ENCODE data around the gene TMEM272. TPM values are rescaled to one million over a fixed set of nuclear protein-coding genes. Genes with fewer than 3 reads are reported as not detected.

The TMEM272 gene
- total RNA-seq, 1 experiment from 2014 or later, result 0.17 TPM

GRCh38 chr13:51858433-51859247, 13.7 kb upstream of the TMEM272 start:
- H3K9me2 ChIP-seq (ENCODE audit: insufficient read depth), result no peaks in the 10 kb centered on the region
- TF ChIP-seq EZH2phosphoT487 (IDR thresholded peaks at IDR 0.05; ENCODE audit: borderline replicate concordance), result no peak
- TF ChIP-seq ZBTB33 (IDR thresholded peaks at IDR 0.05; ENCODE audit: extremely low read depth, insufficient replicate concordance, low read length), result no peak
- TF ChIP-seq TCF7L2 (IDR thresholded peaks at IDR 0.05; ENCODE audit: borderline replicate concordance, extremely low read depth, insufficient read depth, insufficient read length), result no peak
- H3K27ac ChIP-seq (ENCODE audit: low read depth, low read length), result no peak overlapping the region
- no peak overlapping the region for H3K4me2 ChIP-seq (ENCODE audit: low read length)
- H2AFZ ChIP-seq (ENCODE audit: low read depth, low read length, poor library complexity, severe bottlenecking), result no peak overlapping the region
- CTCF ChIA-PET, result interaction anchor here (1.8 to 2.7 kb wide), 2 partner anchors 9 to 13 kb away, joined by 5 to 10 read pairs; no protein-coding TSS in a partner anchor
- H3K27me3 ChIP-seq (ENCODE audit: insufficient read depth, low read length), result no peaks in the 10 kb centered on the region
- DNase-seq (ENCODE audit: low read depth, low spot score) (no peak), ATAC-seq (no peak)
- no peaks in the 10 kb centered on the region for H3K36me3 ChIP-seq (ENCODE audit: control insufficient read depth in 1 of 2, insufficient read depth in 2 of 2, low read length in 2 of 2)
- H3K9me3 ChIP-seq (ENCODE audit: control insufficient read depth in 1 of 2, insufficient read depth in 1 of 2, low read depth in 1 of 2, low read length in 2 of 2), result no peaks in the 10 kb centered on the region
- H3K79me2 ChIP-seq (ENCODE audit: insufficient read depth, low read length), result no peaks in the 10 kb centered on the region
- peaks cover 0 to 12% of the 10 kb centered on the region in 2 experiments; a peak in 2 of 4 replicates for H3K4me1 ChIP-seq (ENCODE audit: control insufficient read depth in 1 of 2, insufficient read depth in 2 of 2, low read length in 2 of 2)
- no TSS peak for BruUV-seq (replicated peaks)
- RAD21 ChIA-PET (ENCODE audit: low non-redundant PET in 1 of 2, low total read pairs in 2 of 2, uncharacterized antibody in 2 of 2, unreplicated experiment in 2 of 2), result no interaction called here
- POLR2A ChIA-PET, result no interaction called here
- H3K4me3 ChIP-seq (replicated peaks in 1 of 2; ENCODE audit: low read depth in 1 of 2, low read length in 2 of 2), result no peak overlapping the region
- no peak overlapping the region for H3K9ac ChIP-seq (ENCODE audit: low read length)
- no peaks in the 10 kb centered on the region for H4K20me1 ChIP-seq (ENCODE audit: insufficient read depth)
- intact Hi-C loops (cut with micrococcal nuclease), result no loop called here

- Histone ChIP-seq H3K36me3 (ENCODE audit: control insufficient read depth in 1 of 2, insufficient read depth in 2 of 2, low read length in 2 of 2) (no peaks in the 10 kb centered on the region), H4K20me1 (ENCODE audit: insufficient read depth) (no peaks in the 10 kb centered on the region), H3K9me2 (ENCODE audit: insufficient read depth) (no peaks in the 10 kb centered on the region), H3K27ac (ENCODE audit: low read depth, low read length) (no peak overlapping the region), H3K27me3 (ENCODE audit: insufficient read depth, low read length) (no peaks in the 10 kb centered on the region), H2AFZ (ENCODE audit: low read depth, low read length, poor library complexity, severe bottlenecking) (no peak overlapping the region), H3K4me1 (ENCODE audit: control insufficient read depth in 1 of 2, insufficient read depth in 2 of 2, low read length in 2 of 2) (peaks cover 0 to 11% of the 10 kb centered on the region in 2 experiments; a peak in 2 of 4 replicates), H3K4me3 (replicated peaks in 1 of 2; ENCODE audit: low read depth in 1 of 2, low read length in 2 of 2) (no peak overlapping the region), H3K9ac (ENCODE audit: low read length) (no peak overlapping the region), H3K4me2 (ENCODE audit: low read length) (no peak overlapping the region), H3K9me3 (ENCODE audit: control insufficient read depth in 1 of 2, insufficient read depth in 1 of 2, low read depth in 1 of 2, low read length in 2 of 2) (no peaks in the 10 kb centered on the region), H3K79me2 (ENCODE audit: insufficient read depth, low read length) (no peaks in the 10 kb centered on the region)
- ChIA-PET POLR2A (no interaction called here), CTCF (interaction anchor here (1.0 kb wide), 1 partner anchor 12 kb away, joined by 3 read pairs; the partner anchor contains the start of gene TMEM272), RAD21 (ENCODE audit: low non-redundant PET in 1 of 2, low total read pairs in 2 of 2, uncharacterized antibody in 2 of 2, unreplicated experiment in 2 of 2) (no interaction called here)
- DNase-seq (ENCODE audit: low read depth, low spot score) (no peak), ATAC-seq (no peak)
- no TSS peak for BruUV-seq (replicated peaks)
- intact Hi-C loops (cut with micrococcal nuclease), result no loop called here
- TF ChIP-seq MAX (IDR thresholded peaks at IDR 0.05) (no peak), SIN3A (IDR thresholded peaks at IDR 0.05; ENCODE audit: low read depth) (no peak), CEBPB (IDR thresholded peaks at IDR 0.05; ENCODE audit: low read depth) (no peak), EZH2 (IDR thresholded peaks at IDR 0.05) (no peak), JUND (IDR thresholded peaks at IDR 0.05) (no peak), SRF (IDR thresholded peaks at IDR 0.05; ENCODE audit: low read depth) (no peak), EZH2phosphoT487 (IDR thresholded peaks at IDR 0.05; ENCODE audit: borderline replicate concordance) (no peak), POLR2A (IDR thresholded peaks at IDR 0.05; ENCODE audit: borderline replicate concordance, extremely low read depth, insufficient read depth, insufficient read length) (no peak), RAD21 (IDR thresholded peaks at IDR 0.05; ENCODE audit: low read depth) (no peak), TCF7L2 (IDR thresholded peaks at IDR 0.05; ENCODE audit: borderline replicate concordance, extremely low read depth, insufficient read depth, insufficient read length) (no peak), POLR2AphosphoS5 (IDR thresholded peaks at IDR 0.05; ENCODE audit: low read depth, low read length) (no peak), REST (IDR thresholded peaks at IDR 0.05; ENCODE audit: low read depth) (no peak)
These were observed 12.0 kb upstream of the TMEM272 start for GRCh38 chr13:51856998-51857397.
